ENCODE measurements around the gene GUK1.

The GUK1 gene

GRCh38 chr1:228165372-228166169 is 25.5 kb downstream of the GUK1 start, which contains the start of gene IBA57:
Gene IBA57, plus strand, starts transcription at chr1:228165804. Its CDS starts 13 bp downstream, at chr1:228165817.
- Histone ChIP-seq H3K9me3 (replicated peaks; ENCODE audit: insufficient read depth, low read length) (no peaks in the 10 kb centered on the region), H3K79me2 (ENCODE audit: low read length) (peaks cover 35% of the 10 kb centered on the region), H3F3A (ENCODE audit: insufficient read depth, low read length) (no peaks in the 10 kb centered on the region), H2AFZ (ENCODE audit: low read length) (peak within 1 kb of the TSS; percentile 97), H3K9ac (ENCODE audit: low read length) (peak within 1 kb of the TSS; percentile 90), H3K4me3 (ENCODE audit: low read length) (peak within 1 kb of the TSS; percentile 83), H3K36me3 (replicated peaks; ENCODE audit: insufficient read depth, low read length) (no peaks in the 10 kb centered on the region), H4K20me1 (ENCODE audit: insufficient read depth, low read length) (no peaks in the 10 kb centered on the region), H3K9me2 (replicated peaks; ENCODE audit: insufficient read depth, low read length) (no peaks in the 10 kb centered on the region), H3K4me2 (ENCODE audit: low read depth, low read length) (peak within 1 kb of the TSS; percentile 97), H3K27ac (ENCODE audit: low read length) (peak within 1 kb of the TSS; percentile 76), H3K27me3 (replicated peaks; ENCODE audit: insufficient read depth, low read length) (no peaks in the 10 kb centered on the region; the same call in 1 of the 2 replicates), H3K4me1 (ENCODE audit: low read length) (peaks cover 5% of the 10 kb centered on the region)
- peak; percentile 100 for DNase-seq
- TF ChIP-seq CTCF (IDR thresholded peaks at IDR 0.05; ENCODE audit: low read length) (peak; percentile 88), EZH2 (optimal IDR thresholded peaks at IDR 0.05; ENCODE audit: low read depth, low read length) (no peak)

DNA sequence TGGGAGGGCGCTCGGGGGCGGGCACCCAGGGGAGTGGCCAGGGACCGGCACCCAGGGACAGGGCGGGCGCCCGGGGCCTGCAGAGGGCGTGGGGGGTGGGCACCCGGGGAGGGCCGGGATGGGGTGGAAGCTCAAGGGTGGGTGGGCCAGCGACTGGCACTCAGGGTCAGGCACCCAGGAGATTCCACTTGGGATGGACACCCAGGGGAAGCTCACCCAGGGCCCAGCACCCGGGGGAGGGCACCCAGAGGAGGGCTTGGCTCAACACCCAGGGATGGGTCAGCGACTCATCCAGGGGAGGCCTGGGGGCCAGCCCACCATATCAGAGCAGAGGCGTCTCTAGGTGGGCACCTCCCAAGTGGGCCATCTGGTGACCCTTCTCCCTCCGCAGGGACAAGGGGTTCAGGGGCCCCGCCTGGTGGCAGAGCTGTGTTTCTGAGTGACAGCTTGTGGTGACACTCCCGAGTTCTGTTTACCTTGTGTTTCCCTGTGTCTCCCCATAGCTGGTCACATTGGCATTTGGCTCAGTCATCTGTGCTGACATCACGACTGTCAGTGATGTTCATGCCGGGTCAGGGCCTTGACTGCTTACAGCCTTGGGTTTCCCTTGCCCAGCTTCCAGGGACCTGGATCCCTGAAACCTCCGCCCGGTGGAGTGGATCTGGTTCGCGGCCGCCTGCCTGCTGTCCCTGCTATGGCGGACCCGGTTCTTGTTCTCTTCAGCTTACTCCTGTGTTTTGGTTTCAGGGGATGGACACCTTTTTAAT is 26.3 kb downstream of the GUK1 start:
- H3K27me3 ChIP-seq (replicated peaks; ENCODE audit: insufficient read depth, low read length) = no peaks in the 10 kb centered on the region; the same call in 1 of the 2 replicates
- H3K4me3 ChIP-seq (ENCODE audit: low read length) = peak overlapping the region; percentile 83
- peak; percentile 82 for DNase-seq
- H3K9me3 ChIP-seq (replicated peaks; ENCODE audit: insufficient read depth, low read length) = no peaks in the 10 kb centered on the region
- TF ChIP-seq CTCF (IDR thresholded peaks at IDR 0.05; ENCODE audit: low read length) (peak; percentile 54), EZH2phosphoT487 (IDR thresholded peaks at IDR 0.05; ENCODE audit: low read length) (no peak), EZH2 (optimal IDR thresholded peaks at IDR 0.05; ENCODE audit: low read depth, low read length) (no peak)
- no peaks in the 10 kb centered on the region for H3K9me2 ChIP-seq (replicated peaks; ENCODE audit: insufficient read depth, low read length)
- H3F3A ChIP-seq (ENCODE audit: insufficient read depth, low read length) = no peaks in the 10 kb centered on the region
- H2AFZ ChIP-seq (ENCODE audit: low read length) = peak overlapping the region; percentile 63
- peak overlapping the region; percentile 76 for H3K27ac ChIP-seq (ENCODE audit: low read length)
- peaks cover 5% of the 10 kb centered on the region for H3K4me1 ChIP-seq (ENCODE audit: low read length)
- H3K9ac ChIP-seq (ENCODE audit: low read length) = peak overlapping the region; percentile 90
- peaks cover 40% of the 10 kb centered on the region for H3K79me2 ChIP-seq (ENCODE audit: low read length)
- peak overlapping the region; percentile 86 for H3K4me2 ChIP-seq (ENCODE audit: low read depth, low read length)
- no peaks in the 10 kb centered on the region for H4K20me1 ChIP-seq (ENCODE audit: insufficient read depth, low read length)
- H3K36me3 ChIP-seq (replicated peaks; ENCODE audit: insufficient read depth, low read length) = no peaks in the 10 kb centered on the region

- Histone ChIP-seq H3K4me1 (ENCODE audit: low read length) (peaks cover 5% of the 10 kb centered on the region), H4K20me1 (ENCODE audit: insufficient read depth, low read length) (no peaks in the 10 kb centered on the region)
These were observed 28.6 kb downstream of the GUK1 start for GRCh38 chr1:228168563-228169270.

More at GRCh38 chr1:228168563-228169270, 28.6 kb downstream of the GUK1 start:
- Histone ChIP-seq H3K27me3 (replicated peaks; ENCODE audit: insufficient read depth, low read length) (no peaks in the 10 kb centered on the region), H3K9ac (ENCODE audit: low read length) (no peak overlapping the region), H3K9me3 (replicated peaks; ENCODE audit: insufficient read depth, low read length) (no peaks in the 10 kb centered on the region), H3K79me2 (ENCODE audit: low read length) (peaks cover 53% of the 10 kb centered on the region), H3K4me3 (ENCODE audit: low read length) (no peak overlapping the region), H2AFZ (ENCODE audit: low read length) (no peak overlapping the region), H3K9me2 (replicated peaks; ENCODE audit: insufficient read depth, low read length) (no peaks in the 10 kb centered on the region), H3F3A (ENCODE audit: insufficient read depth, low read length) (no peaks in the 10 kb centered on the region), H3K4me2 (ENCODE audit: low read depth, low read length) (no peak overlapping the region), H3K36me3 (replicated peaks; ENCODE audit: insufficient read depth, low read length) (no peaks in the 10 kb centered on the region), H3K27ac (ENCODE audit: low read length) (no peak overlapping the region)
- TF ChIP-seq EZH2phosphoT487 (IDR thresholded peaks at IDR 0.05; ENCODE audit: low read length) (no peak), CTCF (IDR thresholded peaks at IDR 0.05; ENCODE audit: low read length) (no peak), EZH2 (optimal IDR thresholded peaks at IDR 0.05; ENCODE audit: low read depth, low read length) (no peak)
- no peak for DNase-seq
